Right forelimb (tissue), 1 donor: Measurements from ENCODE around the gene SEPTIN3.
A peak's percentile ranks its signal among the peaks of the same experiment; 100 is the strongest.

Experiments
- DNase-seq: peaks from one replicate; pipeline ENCODE4 v3.0.0-alpha.2; 2018

The SEPTIN3 gene

DNA sequence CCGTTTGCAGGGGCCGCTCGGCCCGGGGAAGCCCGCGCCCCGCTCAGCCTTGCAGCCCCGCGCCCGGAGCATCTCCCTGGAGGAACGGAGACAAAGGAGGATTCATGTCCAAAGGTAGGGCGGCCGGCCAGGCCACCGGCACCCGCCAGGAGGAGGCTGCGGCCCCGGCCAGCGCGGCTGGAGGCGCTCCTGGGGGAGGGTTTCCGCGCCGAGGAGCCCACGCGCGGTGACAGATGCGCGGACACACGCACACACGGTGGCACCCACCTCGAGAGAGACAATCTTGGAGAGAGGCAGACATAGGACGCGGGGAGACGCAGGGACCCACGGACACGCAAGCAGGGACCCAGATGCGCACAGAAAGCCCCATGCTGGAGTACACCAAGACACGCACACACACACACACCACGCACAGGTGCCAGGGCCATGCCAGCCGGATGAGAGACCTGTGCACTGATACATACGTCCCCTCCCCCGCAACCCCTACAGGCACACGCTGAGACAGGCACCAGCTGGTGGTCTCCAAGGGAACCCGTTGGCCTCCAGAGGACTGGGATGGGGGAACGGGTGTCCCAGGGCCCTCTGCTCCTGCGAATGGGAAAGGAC lies 7.8 kb downstream of the SEPTIN3 start:
- no peak for DNase-seq

DNA sequence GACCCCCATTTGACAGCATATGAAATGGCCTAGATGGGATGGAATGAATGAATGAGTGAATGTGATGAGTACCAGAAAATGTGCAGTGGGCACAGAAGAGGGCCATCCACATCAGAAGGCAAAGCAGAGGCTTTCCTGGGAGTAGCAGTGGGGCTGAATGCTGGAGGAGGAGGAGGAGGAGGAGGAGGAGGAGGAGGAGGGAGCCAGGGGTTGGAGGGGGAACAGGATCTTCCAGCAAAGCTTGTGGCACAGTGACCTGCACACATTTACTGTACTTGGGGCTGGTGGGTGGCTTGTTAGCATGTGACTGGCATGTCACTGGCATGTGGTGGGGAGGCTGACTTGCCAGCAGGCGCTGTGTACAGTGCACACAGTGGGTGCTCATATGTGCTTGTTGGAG lies 9.5 kb downstream of the SEPTIN3 start:
- no peak for DNase-seq

DNA sequence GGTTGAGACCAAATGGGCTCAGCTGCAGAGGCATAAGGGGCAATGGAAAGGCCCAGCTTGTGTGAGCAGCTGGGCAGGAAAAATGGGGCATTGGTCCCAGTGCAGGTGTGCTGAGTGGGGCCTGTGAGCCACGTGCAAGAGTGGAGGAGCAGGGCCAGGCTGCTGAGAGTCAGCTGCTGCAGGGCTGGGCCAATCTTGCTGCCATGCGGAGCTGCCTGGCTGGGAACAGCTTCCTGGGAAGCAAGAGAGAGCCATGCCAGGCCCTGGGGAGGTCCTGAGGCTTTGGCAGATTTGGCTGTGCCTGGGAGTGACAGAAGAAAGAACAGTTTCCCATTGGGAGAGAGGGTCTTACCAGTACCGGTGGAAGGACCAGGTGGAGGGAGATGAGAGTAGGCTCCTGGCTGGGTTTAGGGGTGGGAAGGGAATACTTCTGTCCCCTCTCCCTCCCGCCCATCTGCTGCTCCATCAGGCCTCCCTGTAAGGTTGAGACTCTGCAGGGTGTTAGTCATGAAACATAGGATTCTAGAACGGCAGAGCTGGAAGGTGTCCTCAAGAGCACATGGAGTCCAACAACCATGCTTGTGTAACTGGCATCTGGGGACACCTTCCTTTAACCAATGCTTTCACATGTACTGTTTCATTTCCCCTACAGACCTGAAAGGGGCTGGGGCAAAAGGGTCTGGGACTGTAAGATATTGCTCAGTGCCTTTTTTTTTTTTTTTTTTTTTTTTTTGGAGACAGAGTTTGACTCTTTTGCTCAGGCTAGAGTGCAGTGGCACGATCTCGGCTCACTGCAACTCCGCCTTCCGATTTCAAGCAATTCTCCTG lies 10.4 kb downstream of the SEPTIN3 start:
- DNase-seq, result no peak

DNA sequence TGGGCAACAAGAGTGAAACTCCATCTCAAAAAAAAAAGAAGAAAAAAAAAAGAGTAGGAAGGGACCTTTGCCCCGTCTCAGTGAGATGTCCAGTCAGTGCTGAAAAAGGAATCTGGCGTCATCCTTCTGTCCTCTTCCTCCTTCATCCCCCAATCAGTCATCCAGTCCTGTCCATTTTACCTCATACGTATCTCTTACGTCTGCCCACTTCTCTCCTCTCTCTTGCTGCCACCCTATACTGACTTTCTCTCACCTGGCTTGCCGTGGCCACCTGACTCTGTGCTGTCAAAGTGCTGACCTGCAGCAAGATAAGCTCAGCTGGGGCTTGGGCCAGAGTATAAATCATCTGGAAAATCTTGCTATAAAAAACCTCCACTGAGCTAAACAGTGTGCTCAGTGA lies 13.6 kb downstream of the SEPTIN3 start:
- no peak for DNase-seq

DNA sequence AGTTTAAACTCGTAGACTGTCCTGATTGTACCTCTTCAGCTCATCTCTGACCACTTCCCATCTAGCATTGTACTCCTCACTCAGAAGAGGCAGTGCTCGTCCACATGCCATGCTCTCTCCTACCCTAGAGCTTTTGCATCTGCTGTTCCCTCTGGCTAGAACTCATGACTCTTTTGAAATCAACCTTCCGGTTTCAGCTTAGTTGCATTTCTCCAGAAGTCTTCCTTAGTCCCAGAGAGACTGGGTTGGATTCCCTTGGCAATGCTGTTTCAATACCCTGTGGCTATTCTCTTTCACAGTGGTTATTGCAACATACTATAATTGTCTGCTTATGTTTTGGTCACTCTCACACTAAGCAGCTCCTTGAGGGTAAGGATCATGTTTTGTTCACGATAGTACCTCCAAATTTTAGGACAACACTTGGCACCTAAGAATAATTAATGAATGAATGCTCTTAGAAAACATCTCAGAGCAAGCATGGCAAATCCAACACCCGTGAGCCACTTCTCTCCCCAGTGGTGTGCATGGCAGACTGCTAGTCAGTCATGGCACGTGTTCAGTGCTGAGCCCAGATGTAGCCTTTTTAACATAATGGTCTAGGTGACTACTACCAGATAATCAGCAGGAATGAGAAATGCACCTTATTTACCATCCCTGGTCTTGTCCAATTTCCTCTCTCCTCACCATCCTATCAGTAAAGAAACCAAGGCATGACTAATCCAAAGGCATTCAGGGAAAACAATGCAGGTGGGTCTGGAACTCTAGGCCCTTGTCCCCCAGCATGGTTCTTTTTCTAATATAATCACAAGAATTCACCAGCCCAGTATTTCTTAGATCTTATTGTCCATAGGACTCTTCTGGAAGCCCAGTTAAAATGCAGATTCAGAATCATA lies 14.5 kb downstream of the SEPTIN3 start:
- no peak for DNase-seq

DNA sequence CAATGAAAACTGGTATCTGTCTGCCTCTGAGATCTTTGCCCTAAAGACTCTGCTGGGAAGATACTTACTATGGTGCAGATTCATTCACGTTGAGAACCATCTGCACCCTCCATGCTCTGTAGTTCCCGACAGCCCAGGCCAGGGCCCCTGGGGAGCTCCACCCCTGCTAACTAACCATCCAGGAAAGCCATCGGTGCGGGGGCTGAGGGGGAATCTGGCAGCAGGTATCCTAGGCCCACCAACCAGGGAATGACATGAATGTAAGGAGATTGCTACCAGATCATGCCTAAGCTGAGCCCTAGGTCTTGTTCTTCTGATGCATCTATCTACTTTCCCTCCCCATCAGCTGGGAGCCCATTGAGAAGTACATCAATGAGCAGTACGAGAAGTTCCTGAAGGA lies 18.0 kb downstream of the SEPTIN3 start:
- no peak for DNase-seq

DNA sequence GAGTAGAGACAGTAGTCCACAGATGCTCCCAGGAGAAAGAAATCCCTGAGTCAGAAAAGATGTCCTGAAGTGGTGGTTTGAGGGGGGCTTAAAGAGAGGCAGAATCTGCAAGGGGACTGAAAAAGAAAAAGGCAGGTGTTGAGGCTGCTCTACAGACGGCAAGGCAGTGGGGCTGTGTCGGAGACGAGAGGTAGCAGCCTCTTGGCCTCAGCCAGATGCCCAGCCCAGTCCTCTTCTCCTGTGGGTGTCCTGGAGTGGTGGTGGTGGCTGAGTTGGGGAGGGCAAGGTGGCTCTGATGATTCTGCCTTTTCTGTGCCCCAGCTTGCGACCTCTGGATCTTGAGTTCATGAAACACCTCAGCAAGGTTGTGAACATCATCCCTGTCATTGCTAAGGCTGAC lies 20.0 kb downstream of the SEPTIN3 start:
- no peak for DNase-seq

DNA sequence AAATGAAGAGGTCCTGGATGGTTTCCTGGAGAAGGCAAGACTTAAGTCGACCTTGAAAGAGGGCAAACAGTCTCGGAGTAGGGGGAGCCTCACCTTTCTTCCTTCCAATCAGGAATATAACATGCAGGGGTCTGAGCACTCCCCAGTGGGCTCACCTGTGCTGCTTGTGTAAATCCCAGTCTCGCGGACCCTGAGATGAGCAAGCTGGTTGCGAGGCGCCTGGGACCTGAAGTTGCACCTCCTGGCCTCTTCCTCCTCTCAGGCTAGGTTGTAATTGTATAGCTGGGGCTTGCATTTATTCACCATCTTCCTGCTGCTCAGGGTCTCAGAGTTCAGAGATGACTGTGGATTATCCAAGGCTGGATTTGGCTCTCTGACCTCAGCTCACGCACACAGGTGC lies 21.9 kb downstream of the SEPTIN3 start:
- DNase-seq, result no peak

DNA sequence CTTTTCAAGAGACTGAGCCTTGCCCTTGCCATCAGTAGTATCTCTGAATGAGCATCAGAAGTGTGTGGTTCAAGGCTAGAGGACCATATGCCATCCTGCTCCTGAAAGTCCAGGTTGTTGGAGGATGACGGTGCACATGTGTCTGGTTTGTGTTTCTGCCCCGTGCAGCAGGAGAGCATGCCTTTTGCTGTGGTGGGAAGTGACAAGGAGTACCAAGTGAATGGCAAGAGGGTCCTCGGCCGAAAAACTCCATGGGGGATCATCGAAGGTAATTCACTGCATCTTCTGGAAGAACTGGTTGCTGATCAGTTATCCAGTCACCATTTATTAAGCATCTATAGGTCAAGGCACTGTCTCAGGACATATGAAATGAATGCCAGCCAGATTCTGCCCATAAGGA lies 23.3 kb downstream of the SEPTIN3 start:
- no peak for DNase-seq

DNA sequence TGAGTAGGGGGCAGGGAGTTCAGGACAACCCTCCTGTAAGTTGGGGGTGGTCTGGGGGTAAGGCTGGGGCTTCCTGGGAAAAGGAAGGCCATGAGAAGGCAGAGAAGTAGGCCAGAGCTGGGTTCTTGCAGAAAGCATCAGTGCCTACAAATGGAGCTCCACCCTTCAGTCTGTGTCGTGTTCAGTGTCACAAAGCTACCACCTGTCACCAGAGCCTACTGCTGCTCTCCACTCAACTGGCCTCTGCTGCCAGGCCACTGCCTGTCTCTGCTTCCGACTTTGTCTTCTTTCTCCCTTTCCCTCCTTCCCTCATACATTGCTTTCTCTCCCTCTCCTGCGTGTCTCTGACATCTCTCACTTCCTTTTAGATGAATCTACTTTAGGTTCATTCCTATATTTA lies 26.0 kb downstream of the SEPTIN3 start:
- DNase-seq, result no peak

DNA sequence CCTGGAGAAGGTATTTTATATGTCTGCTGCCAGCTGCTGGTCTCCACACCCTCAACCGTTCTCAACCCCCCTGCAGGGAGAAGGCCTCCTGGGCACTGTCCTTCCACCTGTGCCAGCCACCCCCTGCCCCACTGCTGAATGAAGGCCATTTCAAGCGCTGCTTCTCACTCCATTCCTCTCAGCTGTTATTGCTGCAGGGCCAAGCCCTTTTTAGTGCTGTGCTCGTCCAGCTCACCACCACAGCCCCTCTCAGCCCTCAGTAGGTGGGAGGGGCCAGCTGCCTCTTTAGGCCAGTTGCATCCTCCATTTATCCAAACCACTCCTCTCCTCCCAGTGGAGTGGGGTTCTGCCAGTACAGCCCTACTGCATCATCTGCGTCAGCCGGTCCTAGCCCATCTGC lies 27.6 kb downstream of the SEPTIN3 start:
- no peak for DNase-seq

DNA sequence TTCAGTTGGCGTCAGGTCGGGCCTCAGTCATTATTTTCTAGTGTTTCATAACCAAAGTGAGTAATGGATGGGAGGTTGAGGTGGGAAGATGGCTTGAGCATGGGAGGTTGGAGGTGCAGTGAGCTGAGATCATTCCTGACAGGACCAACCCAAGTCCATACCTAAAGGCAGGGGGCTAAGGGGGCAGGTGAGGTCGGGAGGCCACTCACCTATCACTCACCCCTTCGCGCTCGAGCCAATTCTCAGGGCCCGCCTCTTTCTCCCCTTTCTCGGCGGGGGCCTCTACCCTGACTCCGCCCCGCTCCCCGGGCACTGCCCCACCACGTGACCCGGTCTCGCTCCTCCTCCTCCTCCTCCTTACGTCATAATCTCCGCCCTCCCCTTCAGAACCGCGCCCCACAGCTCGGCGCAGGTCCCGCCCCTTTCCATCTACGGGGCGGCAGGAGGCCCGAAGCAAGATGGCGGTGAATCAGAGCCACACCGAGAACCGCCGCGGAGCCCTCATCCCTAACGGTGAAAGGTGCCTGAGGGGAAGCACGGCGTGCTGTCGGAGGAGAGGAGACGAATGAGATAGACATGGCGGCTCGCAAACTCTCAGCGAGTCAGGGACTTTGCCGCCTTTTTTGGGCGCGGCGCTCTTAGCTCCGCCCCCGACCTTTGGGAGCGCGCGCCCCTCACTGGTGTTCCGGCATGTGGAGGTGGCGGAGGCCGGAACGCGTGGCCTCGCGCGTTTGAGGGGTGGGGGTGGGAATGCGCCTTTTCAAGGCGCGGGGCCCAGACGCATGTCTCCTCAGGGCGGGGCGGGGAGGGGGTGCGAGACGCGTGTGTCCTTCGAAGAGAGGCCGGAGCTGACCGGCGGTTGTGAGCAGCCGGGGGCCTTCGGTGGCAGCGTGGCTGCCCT lies 29.4 kb downstream of the SEPTIN3 start, which contains the start of gene WBP2NL:
Gene WBP2NL, plus strand, starts transcription at position 428 of the 901 bp plus-strand sequence. Its CDS starts 31 bp downstream, at position 459.
- peak; percentile 71 for DNase-seq

DNA sequence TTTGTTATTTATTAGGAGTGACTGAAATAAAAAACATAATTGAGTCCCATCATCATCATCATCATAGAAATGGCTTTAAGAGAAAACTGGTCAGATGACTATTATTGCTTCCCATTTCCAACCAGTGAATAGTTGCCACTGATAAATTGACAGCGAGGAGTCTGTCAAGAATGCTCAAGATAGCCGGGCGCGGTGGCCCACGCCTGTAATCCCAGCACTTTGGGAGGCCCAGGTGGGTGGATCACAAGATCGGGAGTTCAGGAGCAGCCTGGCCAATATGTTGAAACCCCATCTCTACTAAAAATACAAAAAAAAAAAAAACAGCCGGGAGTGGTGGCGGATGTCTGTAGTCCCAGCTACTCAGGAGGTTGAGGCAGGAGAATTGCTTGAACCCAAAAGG lies 31.2 kb downstream of the SEPTIN3 start:
- no peak for DNase-seq

DNA sequence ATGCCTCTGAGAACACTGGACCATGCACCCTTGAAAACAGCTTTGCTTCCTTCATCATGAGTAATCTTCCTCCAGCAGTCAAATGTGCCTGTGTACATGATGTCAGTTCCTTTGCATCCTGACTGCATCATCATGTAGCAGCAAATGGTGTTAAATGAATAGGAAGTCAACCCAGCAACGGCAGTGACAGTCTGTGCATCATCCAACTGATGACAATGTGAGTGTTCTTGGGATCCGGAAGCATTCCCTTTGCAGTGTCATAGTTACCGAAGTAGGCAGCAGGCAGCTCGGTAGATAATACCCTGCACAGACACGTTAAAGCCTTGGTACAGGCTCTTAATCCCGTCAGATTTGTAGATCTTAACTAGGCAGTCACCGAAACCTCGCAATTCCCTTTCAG lies 31.9 kb downstream of the SEPTIN3 start:
- no peak for DNase-seq

DNA sequence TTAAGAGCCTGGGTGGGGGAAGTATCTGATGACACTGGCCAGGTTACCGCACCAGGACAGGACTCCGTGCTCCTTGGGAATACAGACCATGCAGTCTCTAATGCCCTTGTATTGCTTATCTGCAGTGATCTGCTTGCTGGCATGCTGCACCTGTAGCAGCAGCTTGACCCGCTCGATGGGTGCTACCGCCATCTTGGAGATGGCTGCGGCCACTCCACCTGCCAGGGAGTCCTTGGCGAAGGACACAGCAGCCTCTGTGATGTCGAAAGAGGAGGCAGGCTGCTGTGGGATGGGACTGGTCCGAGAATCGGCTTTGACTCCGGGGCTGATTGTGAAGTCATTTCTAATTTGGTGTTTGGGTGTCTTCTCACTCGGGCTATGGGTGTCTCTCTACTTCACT lies 32.5 kb downstream of the SEPTIN3 start:
- DNase-seq, result no peak

DNA sequence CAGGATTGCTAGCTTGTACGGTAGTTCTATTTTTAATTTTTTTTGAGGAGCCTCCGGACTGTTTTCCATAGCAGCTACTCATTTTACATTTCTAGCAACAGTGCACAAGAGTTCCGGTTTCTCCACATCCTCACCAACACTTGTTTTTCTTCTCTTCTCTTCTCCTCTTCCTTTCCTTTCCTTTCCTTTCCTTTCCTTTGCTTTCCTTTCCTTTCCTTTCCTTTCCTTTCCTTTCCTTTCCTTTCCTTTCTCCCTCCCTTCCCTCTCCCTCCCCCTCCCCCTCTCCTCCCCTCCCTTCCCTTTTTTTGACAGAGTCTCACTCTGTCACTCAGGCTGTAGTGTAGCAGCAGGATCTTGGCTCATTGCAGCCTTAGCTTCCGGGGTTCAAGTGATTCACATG lies 38.7 kb downstream of the SEPTIN3 start:
- no peak for DNase-seq

DNA sequence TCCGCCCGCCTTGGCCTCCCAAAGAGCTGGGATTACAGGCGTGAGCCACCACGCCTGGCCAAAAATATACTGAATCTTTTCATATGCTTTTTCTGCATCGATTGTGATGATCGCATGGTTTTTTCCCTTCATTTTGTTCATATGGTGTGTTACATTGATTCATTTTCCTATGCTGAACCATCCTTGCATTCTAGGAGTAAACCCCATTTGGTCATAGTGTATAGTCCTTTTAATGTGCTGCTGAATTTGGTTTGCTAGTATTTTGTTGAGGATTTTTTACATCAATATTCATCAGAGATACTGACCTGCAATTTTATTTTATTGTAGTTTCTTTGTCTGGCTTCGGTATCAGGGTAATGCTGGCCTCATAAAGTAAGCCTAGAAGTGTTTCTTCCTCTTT lies 41.5 kb downstream of the SEPTIN3 start:
- DNase-seq, result no peak

DNA sequence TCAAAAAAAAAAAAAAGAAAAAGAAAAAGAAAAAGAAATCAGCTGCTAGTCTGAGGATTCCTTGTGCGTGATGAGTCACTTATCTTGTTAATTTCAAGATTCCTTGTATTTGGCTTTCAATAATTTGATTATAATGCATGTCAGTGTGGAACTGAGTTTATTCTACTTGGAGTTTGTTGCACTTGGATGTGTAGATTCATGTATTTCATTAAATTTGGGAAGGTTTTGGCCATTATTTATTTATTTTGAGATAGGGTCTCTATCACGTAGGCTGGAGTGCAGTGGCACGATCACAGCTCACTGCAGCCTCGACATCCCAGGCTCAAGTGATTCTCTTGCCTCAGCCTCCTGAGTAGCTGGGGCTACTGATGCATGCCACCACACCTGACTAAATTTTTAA lies 44.1 kb downstream of the SEPTIN3 start:
- no peak for DNase-seq

DNA sequence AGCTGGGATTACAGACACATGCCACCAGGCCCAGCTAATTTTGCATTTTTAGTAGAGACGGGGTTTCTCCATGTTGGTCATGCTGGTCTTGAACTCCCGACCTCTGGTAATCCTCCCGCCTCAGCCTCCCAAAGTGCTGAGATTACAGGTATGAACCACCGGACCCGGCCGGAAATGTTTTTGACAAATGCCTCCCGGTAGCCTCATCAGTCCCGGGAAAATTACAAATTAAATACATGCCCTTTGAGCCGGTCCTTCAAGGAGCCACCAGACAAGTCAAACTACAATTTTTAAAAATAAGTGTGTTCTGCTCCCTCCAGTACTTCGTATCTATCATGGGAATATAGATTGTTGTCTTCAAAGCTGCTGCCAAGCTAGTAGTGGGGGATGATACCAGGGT lies 46.9 kb downstream of the SEPTIN3 start:
- DNase-seq, result no peak

DNA sequence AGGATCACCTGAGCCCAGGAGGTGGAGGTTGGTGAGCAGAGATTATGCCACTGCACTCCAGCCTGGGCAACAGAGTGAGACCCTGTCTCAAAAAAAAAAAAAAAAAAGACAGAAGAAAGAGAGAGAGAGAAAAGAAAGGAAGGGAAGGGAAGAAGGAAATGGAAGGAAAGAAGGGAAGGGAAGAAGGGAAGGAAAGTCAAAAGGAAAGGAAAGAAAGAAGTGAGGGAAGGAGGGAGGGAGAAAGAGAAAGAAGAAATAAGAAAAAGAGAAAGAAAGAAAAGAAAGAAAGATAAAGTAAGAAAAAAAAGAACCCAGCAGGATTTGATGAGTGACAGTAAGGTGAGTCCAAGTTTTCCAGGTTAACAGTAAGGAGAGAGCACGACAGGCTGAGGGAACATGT lies 49.0 kb downstream of the SEPTIN3 start:
- no peak for DNase-seq
